Fibroblast of upper back skin (primary cell): ENCODE data around the gene FAM20C.

Source experiments
- DNase-seq: peaks from one replicate; pipeline ENCODE4 v3.0.0-alpha.2; 2013

Gene FAM20C

GRCh38 chr7:278081-278480 is 85.7 kb downstream of the FAM20C start:
- DNase-seq: no peak

DNA sequence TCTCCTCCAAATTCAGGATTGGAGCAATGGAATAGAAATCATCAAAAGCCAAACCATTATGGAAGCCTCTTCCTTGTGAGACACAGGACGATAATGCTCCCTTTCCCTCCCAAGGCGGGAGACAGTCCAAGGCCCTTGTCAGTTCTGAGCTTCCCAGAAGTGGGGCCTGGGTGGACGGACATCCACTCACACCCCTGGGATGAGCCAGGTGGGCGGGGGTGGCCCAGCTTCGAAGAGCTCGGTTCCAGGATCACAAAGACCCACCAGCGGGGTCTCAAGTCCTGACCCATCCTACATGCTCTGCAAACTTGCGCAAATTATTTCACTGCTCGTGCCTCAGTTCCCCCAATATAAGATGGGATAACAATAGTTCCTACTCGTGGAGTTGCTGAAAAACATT is 87.5 kb downstream of the FAM20C start:
- DNase-seq: no peak

DNA sequence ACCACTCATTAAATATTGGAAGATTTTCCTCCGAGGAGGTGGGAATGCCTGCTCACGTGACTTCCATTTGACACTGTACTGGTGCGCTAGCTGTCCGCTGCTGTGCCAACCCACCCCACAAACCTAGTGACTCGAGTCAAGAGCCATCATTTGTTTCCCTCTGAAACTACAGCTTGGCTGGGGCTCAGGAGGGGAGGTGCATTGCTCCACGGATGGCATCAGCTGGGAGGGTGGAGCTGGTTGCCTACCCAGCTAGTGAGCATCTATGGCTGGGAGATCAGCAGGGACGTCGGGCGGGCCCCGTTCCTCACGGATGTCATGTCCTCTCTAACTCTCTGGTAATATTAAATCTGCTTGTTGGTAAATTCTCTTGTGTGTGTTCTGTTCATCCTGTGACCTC is 88.1 kb downstream of the FAM20C start:
- no peak for DNase-seq

DNA sequence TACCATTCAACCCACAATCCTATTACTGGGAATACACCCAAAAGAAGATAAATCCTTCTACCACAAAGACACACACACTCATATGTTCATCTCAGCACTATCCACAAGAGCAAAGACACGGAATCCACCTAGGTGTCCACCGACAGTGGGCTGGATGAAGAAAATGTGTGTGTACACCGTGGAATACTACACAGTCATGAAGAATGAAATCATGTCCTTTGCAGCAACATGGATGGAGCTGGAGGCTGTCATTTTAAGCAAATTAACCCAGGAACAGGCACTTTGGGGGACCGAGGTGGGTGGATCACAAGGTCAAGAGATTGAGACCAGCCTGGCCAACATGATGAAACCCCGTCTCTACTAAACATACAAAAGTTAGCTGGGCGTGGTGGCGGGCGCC is 89.3 kb downstream of the FAM20C start:
- DNase-seq: no peak

DNA sequence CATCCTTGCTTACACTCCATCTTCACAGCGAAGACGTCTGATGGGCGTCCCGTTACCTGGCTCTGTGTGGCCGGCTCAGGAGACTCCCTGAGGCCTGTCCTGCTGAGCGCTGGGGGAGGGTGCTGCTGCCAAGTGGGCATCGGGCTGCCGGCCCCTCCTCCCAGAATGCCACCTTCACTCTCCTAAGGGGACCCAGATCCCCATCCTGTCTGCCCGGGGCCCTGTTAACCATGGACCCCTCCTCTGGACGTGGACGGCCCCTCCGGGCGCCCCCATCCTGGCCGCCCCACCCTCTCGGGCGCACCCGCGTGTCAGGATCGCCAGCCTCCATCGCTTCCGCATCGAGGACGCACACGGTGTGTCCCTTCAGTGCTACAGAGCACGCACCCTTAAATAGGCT is 90.2 kb downstream of the FAM20C start:
- no peak for DNase-seq

GRCh38 chr7:284762-285722 is 92.7 kb downstream of the FAM20C start:
- DNase-seq: no peak

DNA sequence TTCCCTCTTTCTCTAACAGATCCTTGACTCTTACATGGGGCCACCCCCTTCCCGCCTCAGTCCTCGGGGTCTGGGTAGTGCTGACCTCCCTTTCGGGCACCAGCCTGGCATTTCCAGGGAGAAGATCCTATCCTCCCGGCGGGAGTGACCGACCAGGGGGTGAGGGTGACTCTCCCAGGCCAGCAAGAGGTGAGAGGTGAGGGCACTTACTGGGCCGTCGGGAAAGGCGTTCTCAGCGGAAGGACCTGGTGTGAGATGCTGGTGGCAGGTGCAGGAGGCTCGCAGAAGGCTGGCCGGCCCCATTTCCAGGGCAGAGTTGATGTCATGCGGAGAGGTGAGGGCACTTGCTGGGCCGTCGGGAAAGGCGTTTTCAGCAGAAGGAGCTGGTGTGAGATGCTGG is 93.4 kb downstream of the FAM20C start:
- DNase-seq: no peak

DNA sequence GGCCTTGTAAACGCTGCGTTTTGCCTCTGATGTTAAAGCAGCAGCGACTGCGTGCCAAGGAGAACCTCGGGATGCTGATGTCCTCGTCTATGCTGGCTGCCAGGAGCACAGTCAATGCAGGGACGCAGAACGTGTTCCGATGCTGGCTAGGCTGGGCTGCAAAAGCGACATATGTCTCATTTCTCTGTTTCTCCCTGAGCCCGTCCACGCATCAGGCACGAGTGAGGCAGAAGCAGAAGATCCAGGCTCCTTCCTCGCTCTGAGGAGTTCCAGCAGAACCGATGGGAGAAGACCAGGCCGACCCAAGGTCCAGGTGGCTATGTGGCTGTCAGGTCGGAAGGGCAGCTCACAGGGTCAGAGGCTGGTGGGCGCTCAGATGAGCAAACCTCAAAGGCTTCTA is 93.9 kb downstream of the FAM20C start:
- DNase-seq: no peak

DNA sequence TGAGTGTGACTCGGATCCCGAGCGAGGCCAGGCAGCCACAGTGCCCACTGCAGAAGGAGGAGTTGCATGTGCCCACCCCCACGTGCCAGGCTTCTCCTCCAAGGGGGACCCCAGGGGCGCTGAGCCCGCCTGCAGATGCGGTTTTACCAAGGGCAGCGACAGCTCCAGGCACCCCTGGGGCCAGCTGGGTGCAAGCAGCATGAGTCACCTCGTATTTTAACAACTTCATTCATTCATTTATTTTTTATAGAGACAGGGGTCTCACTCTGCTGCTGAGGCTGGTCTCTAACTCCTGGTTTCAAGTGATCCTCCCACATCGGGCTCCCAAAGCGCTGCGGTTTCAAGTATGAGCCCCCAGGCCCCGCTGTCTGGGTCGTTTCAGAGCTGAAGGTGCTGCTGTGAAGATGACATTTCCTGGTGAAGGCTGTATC is 96.3 kb downstream of the FAM20C start:
- DNase-seq: no peak

DNA sequence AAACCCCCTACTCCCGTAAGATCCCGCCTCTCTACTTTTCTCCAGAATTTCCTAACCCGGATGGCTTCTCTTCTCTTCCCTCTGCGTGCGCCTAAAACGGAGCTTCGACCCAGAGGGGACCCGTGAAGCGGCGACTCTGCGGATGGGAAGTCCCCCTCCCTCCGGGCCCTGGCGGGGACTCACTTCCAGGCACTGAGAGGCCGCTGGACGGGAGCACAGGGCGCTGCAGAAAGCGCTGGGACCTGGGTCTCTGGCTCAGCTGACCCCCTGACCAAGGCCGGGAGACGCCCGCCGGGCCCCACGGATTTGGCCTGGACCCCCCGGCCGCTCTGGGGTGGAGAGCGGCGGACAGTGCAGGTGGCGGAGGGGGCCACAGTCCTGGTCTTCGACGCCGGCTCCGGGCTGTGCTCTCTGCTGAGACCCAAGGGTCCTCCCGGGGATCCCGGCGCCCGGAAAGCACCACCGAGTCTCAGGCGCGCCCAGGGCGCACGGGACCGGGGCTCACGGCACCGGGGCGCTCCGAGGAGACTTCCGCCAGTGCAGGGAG is 96.9 kb downstream of the FAM20C start:
- no peak for DNase-seq

DNA sequence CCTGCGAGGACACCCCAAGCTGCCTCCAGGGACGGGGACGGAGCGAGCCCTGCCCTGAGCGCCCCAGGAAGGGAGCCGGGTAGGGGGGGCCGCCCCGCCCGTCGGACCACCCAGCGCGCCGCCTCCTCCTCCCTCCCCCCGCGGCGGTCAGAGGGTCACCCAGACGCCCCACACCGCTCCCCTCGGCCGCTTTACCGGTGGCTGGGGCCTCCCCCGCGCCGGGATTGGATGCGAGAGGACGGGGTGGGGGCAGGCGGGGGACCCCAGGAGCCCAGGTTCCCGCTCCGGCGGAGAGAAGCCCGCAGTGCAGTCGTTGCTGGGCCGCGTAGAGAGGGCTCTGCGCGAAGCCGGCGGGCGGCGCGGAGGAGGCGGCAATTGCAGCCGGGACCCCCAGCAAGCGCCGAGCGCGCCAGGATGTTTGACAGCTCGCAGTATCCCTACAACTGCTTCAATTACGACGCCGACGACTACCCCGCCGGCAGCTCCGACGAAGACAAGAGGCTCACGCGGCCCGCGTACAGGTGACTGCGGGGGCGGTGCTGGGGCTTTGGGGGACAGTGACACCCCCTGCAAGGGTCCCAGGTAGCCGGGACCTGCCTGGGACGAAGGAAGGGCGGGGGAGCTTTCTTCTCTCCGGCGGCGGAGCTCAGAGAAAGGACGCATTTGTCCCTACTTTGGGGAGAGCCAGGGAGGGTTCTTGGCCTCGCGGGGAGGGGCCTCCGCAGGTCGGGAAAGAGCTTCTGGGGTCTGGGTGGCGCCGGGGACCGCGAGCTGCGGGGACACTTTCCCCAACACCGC is 97.6 kb downstream of the FAM20C start, which contains the start of gene FOXL3:
Gene FOXL3, plus strand, starts transcription at position 415 of the 798 bp plus-strand sequence. Its CDS starts 0 bp downstream, at position 415.
- DNase-seq: no peak

GRCh38 chr7:290554-291372 is 98.4 kb downstream of the FAM20C start:
- no peak for DNase-seq

- no peak for DNase-seq
Observed at GRCh38 chr7:291373-292092, 99.2 kb downstream of the FAM20C start.

- DNase-seq: no peak
Observed at GRCh38 chr7:292226-292625, 99.9 kb downstream of the FAM20C start.

DNA sequence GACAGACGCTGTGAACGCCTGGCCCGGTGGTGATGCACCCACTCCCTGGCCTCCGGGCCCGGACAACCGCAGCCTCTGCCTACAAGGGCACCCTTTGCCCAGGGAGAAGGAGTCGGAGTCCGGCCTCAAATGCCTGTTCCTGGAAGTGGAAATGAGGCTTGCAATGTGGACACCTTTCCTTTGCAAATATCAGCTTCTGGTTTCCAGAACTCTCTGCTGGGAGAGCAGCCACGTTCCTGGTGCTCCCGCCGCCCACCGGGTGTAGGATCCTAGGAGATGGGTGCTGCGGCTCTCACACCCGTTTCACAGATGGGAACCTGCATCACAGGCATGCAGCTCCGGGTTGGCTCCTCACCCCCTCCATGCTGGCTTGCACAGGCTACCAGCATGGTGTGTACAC is 100.5 kb downstream of the FAM20C start:
- DNase-seq: no peak

GRCh38 chr7:293681-294439 is 101.5 kb downstream of the FAM20C start:
- no peak for DNase-seq

- no peak for DNase-seq
Observed at GRCh38 chr7:294440-295154, 102.2 kb downstream of the FAM20C start.

DNA sequence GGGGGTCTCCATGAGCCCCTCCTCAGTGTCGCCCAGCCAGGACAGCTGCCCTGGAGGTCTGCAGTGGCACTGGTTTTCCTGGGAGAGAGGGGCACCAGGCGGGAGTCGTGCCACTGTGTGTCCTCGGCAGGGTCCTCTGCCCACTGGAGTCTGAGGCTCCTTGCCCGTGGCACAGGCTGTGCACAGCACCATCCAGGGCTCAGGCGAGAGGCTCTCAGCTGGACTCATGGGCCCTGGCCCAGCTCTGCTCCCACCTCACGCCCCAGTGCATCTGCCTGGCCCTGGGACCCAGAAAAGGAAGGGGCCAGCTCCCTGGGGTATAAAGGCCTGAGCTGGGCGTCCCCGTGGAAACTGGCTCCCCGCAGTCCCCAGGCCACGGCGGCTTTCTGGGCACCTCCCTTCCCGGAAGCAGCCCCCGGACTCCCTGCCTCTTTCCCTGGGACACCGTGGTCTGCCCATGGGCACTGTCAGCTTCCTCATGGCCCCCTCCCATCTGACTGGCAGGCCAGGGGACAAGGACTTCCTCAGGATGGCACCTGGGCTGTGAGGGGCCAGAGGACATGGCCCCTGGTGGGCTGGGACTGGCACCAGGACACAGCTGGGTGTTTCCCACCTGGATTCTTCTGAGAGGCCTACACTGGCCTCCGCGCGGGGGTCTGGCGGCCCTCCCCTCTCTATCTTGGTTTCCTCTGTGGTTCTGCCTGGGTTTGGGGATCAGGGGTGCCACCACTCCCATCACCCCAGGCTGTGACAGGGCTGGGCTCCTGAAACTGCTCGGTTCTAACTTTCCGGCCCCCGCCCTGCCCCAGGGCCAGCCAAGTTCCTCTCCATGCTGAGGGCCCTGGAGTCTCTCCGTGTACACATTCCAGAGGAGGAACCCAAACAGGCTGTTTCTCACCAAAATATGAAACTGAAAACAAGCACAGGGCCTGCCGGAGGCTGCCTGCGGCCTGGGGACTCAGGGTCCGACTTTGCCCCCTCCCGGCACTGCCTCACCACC is 103.1 kb downstream of the FAM20C start:
- no peak for DNase-seq

DNA sequence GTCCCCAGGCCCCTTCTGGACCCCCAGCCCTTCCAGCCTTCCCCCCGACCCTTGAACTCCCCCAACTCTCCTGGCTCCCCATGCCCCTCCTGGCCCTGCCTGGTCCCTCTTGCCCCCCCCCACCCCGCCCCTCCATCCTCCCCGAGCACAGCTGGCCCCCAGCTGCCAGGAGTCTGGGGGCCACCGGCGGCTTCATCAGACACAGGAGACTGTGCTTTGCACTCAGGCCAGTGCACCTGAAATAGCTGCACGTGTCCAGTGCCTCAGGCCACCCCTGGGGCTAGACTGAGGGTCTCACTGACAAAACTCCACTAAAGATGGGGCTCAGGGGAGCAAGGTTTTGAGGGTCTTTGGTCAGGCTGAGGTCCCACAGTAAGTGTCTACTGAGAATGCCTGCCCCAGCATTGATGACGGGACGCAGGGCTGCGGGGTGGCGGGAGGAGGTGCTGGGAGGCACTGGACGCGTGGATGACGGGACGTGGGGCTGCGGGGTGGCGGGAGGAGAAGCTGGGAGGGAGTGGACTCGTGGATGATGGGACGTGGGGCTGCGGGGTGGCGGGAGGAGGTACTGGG is 104.1 kb downstream of the FAM20C start:
- DNase-seq: no peak
